ENCODE data around the gene MYCBP2. TPM values are rescaled to one million over a fixed set of nuclear protein-coding genes. Genes with fewer than 3 reads are reported as not detected.

The MYCBP2 gene
- total and polyA plus RNA-seq, 4 donors: 12.1 to 86.4 (median 30.0) TPM

DNA sequence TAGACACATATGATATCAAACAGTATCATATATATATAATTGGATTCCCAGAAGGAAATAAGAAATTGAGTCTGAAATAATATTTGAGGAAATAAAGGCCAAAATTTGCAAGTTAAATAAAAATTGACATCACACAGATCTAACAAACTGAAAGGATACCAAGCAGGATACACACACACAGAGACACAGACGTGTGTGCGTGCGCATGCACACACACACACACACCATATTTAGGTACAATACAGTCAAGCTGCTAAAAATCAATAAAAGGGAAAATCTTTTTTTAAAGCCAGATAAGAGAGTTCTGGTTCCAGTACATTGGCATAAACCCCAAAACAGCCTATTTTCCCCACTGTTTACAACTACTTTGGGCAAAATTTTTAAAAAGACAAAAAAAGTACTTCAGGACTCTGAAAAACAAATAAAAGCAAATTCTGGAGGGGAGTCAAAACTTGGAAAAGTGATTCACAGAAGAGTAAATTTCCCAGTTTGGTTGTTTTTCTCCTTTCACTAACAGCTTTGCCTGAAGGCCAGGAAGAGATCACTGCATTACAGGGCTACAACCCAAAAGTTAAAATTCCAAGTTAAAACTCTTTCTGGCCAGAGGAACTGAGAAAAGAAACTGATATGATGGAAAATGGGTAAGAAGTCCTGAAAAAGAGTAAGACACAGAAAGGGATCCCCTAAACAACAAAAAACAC lies 16.2 kb downstream of the MYCBP2 start:
- H3K9me3 ChIP-seq (ENCODE audit: control insufficient read depth in 4 of 4, low read length in 3 of 4): no peaks in the 10 kb centered on the region
- H3K4me1 ChIP-seq (ENCODE audit: control insufficient read depth in 4 of 4, insufficient read depth in 4 of 4, low read length in 3 of 4): peaks cover 3 to 23% (median 16%) of the 10 kb centered on the region in 4 donors
- WGBS: 40% methylated on average over 3 of the region's 3 CpGs
- H3K27ac ChIP-seq (ENCODE audit: low read depth in 1 of 2, low read length in 2 of 2): peak overlapping the region in 1 of 2 donors; percentile 48
- H3K4me3 ChIP-seq (ENCODE audit: low read depth in 1 of 3, low read length in 3 of 3): no peak overlapping the region
- H3K36me3 ChIP-seq (ENCODE audit: control insufficient read depth in 4 of 4, insufficient read depth in 3 of 4, low read depth in 1 of 4, low read length in 3 of 4): no peaks in the 10 kb centered on the region
- no peak overlapping the region for H3K9ac ChIP-seq (ENCODE audit: low read depth in 1 of 2, low read length in 2 of 2)
- no peaks in the 10 kb centered on the region for H3K27me3 ChIP-seq (ENCODE audit: control insufficient read depth in 4 of 4, insufficient read depth in 4 of 4, low read length in 3 of 4)
- TF ChIP-seq, protein P1, sequence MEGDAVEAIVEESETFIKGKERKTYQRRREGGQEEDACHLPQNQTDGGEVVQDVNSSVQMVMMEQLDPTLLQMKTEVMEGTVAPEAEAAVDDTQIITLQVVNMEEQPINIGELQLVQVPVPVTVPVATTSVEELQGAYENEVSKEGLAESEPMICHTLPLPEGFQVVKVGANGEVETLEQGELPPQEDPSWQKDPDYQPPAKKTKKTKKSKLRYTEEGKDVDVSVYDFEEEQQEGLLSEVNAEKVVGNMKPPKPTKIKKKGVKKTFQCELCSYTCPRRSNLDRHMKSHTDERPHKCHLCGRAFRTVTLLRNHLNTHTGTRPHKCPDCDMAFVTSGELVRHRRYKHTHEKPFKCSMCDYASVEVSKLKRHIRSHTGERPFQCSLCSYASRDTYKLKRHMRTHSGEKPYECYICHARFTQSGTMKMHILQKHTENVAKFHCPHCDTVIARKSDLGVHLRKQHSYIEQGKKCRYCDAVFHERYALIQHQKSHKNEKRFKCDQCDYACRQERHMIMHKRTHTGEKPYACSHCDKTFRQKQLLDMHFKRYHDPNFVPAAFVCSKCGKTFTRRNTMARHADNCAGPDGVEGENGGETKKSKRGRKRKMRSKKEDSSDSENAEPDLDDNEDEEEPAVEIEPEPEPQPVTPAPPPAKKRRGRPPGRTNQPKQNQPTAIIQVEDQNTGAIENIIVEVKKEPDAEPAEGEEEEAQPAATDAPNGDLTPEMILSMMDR (IDR thresholded peaks at IDR 0.05; ENCODE audit: low read depth, low read length, missing input control): no peak
- TF ChIP-seq EGR1 (IDR thresholded peaks at IDR 0.05; ENCODE audit: low read depth in 2 of 2) (no peak), HNF4A (conservative IDR thresholded peaks at IDR 0.05) (no peak), SP1 (IDR thresholded peaks at IDR 0.05) (no peak), FOXA1 (IDR thresholded peaks at IDR 0.05) (no peak), NR2F2 (IDR thresholded peaks at IDR 0.05) (no peak), TAF1 (conservative IDR thresholded peaks at IDR 0.05) (no peak), GABPA (IDR thresholded peaks at IDR 0.05 in 1 of 2, conservative IDR thresholded peaks at IDR 0.05 in 1 of 2) (no peak), FOXA2 (IDR thresholded peaks at IDR 0.05) (no peak), RXRA (IDR thresholded peaks at IDR 0.05) (no peak), YY1 (IDR thresholded peaks at IDR 0.05) (no peak)
- TF ChIP-seq, protein P2, sequence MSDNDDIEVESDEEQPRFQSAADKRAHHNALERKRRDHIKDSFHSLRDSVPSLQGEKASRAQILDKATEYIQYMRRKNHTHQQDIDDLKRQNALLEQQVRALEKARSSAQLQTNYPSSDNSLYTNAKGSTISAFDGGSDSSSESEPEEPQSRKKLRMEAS (IDR thresholded peaks at IDR 0.05): no peak
- TF ChIP-seq, protein P3, sequence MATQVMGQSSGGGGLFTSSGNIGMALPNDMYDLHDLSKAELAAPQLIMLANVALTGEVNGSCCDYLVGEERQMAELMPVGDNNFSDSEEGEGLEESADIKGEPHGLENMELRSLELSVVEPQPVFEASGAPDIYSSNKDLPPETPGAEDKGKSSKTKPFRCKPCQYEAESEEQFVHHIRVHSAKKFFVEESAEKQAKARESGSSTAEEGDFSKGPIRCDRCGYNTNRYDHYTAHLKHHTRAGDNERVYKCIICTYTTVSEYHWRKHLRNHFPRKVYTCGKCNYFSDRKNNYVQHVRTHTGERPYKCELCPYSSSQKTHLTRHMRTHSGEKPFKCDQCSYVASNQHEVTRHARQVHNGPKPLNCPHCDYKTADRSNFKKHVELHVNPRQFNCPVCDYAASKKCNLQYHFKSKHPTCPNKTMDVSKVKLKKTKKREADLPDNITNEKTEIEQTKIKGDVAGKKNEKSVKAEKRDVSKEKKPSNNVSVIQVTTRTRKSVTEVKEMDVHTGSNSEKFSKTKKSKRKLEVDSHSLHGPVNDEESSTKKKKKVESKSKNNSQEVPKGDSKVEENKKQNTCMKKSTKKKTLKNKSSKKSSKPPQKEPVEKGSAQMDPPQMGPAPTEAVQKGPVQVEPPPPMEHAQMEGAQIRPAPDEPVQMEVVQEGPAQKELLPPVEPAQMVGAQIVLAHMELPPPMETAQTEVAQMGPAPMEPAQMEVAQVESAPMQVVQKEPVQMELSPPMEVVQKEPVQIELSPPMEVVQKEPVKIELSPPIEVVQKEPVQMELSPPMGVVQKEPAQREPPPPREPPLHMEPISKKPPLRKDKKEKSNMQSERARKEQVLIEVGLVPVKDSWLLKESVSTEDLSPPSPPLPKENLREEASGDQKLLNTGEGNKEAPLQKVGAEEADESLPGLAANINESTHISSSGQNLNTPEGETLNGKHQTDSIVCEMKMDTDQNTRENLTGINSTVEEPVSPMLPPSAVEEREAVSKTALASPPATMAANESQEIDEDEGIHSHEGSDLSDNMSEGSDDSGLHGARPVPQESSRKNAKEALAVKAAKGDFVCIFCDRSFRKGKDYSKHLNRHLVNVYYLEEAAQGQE (IDR thresholded peaks at IDR 0.05): no peak
- DNase-seq (ENCODE audit: low spot score): no peak

DNA sequence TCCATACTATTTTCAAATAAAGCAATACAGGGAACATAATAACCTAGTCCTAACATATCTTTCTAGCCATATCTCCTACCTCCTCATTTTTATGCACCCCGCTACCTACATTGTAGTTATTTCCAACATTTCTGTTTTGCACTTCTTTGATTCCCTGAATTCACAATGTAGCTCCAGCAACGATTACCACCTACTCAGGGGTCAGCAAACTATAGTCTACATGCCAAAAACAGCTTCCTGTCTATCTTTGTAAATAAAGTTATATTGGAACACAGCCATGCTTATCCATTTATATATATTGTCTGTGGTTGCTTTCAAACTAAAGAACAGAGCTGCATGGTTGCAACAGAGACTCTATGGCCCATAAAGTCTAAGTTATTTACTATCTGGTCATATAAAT lies 16.7 kb downstream of the MYCBP2 start:
- no peak for DNase-seq (ENCODE audit: low spot score)
- Histone ChIP-seq H3K9me3 (ENCODE audit: control insufficient read depth in 4 of 4, low read length in 3 of 4) (no peaks in the 10 kb centered on the region), H3K36me3 (ENCODE audit: control insufficient read depth in 4 of 4, insufficient read depth in 3 of 4, low read depth in 1 of 4, low read length in 3 of 4) (no peaks in the 10 kb centered on the region), H3K4me3 (ENCODE audit: low read depth in 1 of 3, low read length in 3 of 3) (no peak overlapping the region), H3K9ac (ENCODE audit: low read depth in 1 of 2, low read length in 2 of 2) (no peak overlapping the region), H3K4me1 (ENCODE audit: control insufficient read depth in 4 of 4, insufficient read depth in 4 of 4, low read length in 3 of 4) (peaks cover 2 to 23% (median 16%) of the 10 kb centered on the region in 4 donors), H3K27me3 (ENCODE audit: control insufficient read depth in 4 of 4, insufficient read depth in 4 of 4, low read length in 3 of 4) (no peaks in the 10 kb centered on the region), H3K27ac (ENCODE audit: low read depth in 1 of 2, low read length in 2 of 2) (no peak overlapping the region)
- 59% methylated on average over 2 of the region's 2 CpGs for WGBS
- TF ChIP-seq, protein P1 (IDR thresholded peaks at IDR 0.05; ENCODE audit: low read depth, low read length, missing input control): no peak
- TF ChIP-seq RXRA (IDR thresholded peaks at IDR 0.05) (no peak), YY1 (IDR thresholded peaks at IDR 0.05) (no peak), RAD21 (IDR thresholded peaks at IDR 0.05) (no peak), FOXA2 (IDR thresholded peaks at IDR 0.05) (no peak), NR2F2 (IDR thresholded peaks at IDR 0.05) (no peak), TAF1 (conservative IDR thresholded peaks at IDR 0.05) (no peak), SP1 (IDR thresholded peaks at IDR 0.05) (no peak)
- TF ChIP-seq, protein P3 (IDR thresholded peaks at IDR 0.05): no peak
- TF ChIP-seq, protein P4, sequence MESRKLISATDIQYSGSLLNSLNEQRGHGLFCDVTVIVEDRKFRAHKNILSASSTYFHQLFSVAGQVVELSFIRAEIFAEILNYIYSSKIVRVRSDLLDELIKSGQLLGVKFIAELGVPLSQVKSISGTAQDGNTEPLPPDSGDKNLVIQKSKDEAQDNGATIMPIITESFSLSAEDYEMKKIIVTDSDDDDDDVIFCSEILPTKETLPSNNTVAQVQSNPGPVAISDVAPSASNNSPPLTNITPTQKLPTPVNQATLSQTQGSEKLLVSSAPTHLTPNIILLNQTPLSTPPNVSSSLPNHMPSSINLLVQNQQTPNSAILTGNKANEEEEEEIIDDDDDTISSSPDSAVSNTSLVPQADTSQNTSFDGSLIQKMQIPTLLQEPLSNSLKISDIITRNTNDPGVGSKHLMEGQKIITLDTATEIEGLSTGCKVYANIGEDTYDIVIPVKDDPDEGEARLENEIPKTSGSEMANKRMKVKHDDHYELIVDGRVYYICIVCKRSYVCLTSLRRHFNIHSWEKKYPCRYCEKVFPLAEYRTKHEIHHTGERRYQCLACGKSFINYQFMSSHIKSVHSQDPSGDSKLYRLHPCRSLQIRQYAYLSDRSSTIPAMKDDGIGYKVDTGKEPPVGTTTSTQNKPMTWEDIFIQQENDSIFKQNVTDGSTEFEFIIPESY (IDR thresholded peaks at IDR 0.05): no peak
- TF ChIP-seq, protein P5, sequence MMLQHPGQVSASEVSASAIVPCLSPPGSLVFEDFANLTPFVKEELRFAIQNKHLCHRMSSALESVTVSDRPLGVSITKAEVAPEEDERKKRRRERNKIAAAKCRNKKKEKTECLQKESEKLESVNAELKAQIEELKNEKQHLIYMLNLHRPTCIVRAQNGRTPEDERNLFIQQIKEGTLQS (IDR thresholded peaks at IDR 0.05): no peak
- TF ChIP-seq, protein P2 (IDR thresholded peaks at IDR 0.05): no peak

All from liver (tissue), 9 donors.